ENCODE measurements around the gene DCLRE1B.

DNA sequence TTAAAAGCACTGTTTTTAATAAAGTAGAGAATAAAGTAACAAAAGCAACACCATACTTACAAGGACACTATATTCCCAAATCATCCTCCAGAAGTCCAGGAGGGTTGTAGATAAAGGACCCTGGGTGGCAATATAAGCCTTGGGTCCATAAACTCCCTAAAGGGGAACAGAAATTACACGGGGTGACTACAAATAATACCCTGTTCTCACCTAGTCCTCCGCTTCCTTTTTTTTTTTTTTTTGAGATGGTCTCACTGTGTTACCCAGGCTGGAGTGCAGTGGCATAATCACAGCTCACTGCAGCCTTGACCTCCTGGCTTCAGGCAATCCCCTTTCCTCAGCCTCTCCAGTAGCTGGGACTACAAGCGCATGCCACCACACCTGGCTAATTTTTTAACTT is 46.7 kb upstream of the DCLRE1B start:
- TF ChIP-seq, protein P1, sequence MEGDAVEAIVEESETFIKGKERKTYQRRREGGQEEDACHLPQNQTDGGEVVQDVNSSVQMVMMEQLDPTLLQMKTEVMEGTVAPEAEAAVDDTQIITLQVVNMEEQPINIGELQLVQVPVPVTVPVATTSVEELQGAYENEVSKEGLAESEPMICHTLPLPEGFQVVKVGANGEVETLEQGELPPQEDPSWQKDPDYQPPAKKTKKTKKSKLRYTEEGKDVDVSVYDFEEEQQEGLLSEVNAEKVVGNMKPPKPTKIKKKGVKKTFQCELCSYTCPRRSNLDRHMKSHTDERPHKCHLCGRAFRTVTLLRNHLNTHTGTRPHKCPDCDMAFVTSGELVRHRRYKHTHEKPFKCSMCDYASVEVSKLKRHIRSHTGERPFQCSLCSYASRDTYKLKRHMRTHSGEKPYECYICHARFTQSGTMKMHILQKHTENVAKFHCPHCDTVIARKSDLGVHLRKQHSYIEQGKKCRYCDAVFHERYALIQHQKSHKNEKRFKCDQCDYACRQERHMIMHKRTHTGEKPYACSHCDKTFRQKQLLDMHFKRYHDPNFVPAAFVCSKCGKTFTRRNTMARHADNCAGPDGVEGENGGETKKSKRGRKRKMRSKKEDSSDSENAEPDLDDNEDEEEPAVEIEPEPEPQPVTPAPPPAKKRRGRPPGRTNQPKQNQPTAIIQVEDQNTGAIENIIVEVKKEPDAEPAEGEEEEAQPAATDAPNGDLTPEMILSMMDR (conservative IDR thresholded peaks at IDR 0.05; ENCODE audit: low read length): no peak
- TF ChIP-seq EZH2phosphoT487 (IDR thresholded peaks at IDR 0.05; ENCODE audit: borderline replicate concordance): no peak

All from Loucy (cell line).